Activated CD8-positive, alpha-beta T cell treated with anti-CD3 and anti-CD28 coated beads for 36 hours (primary cell): ENCODE data around the gene RNU7-1. TPM values are rescaled to one million over a fixed set of nuclear protein-coding genes. Genes with fewer than 3 reads are reported as not detected.
A peak's percentile ranks its signal among the peaks of the same experiment; 100 is the strongest.

Experiments used
- ATAC-seq: fragments of 200-7000 bp; cut with Tn5 transposase; one replicate; pipeline ENCODE4 v1.10.0; 2021; ENCODE audit warnings: mild to moderate bottlenecking, moderate library complexity
- CTCF ChIA-PET: fragments of 350-600 bp; sonication (Branson Sonifier 250); formaldehyde crosslinking; loops from one replicate; lab custom pipeline; 2021; ENCODE audit warnings: antibody characterized with exemption; lab: Charles Lee
- POLR2A ChIA-PET: fragments of 350-600 bp; sonication (Branson Sonifier 250); formaldehyde crosslinking; loops from one replicate; lab custom pipeline; 2021; ENCODE audit warnings: antibody characterized with exemption; lab: Charles Lee
- DNase-seq: peaks from one replicate; pipeline ENCODE4 v3.0.0-alpha.2; 2020
- H3K27ac Mint-ChIP-seq: one replicate; pipeline ENCODE4 v1.8.0; 2021; ENCODE audit warnings: mild to moderate bottlenecking, mixed read lengths
- H3K27me3 Mint-ChIP-seq: one replicate; pipeline ENCODE4 v1.8.0; 2021; ENCODE audit warnings: mixed read lengths
- H3K36me3 Mint-ChIP-seq: one replicate; pipeline ENCODE4 v1.8.0; 2021; ENCODE audit warnings: low read depth, mixed read lengths
- H3K4me1 Mint-ChIP-seq: one replicate; pipeline ENCODE4 v1.8.0; 2021; ENCODE audit warnings: low read depth, mixed read lengths
- H3K4me3 Mint-ChIP-seq: one replicate; pipeline ENCODE4 v1.8.0; 2021; ENCODE audit warnings: mild to moderate bottlenecking, moderate library complexity, mixed read lengths
- H3K9me3 Mint-ChIP-seq: one replicate; pipeline ENCODE4 v1.8.0; 2021; ENCODE audit warnings: mixed read lengths
- intact Hi-C: fragments of 100-400 bp; cut with micrococcal nuclease; formaldehyde crosslinking; loops from one replicate; pipeline ENCODE4 v1.10.0; 2022
- total RNA-seq, 2 experiments: library from RNA; stranded (reverse); gene quantifications; one replicate each; pipeline ENCODE4 v1.2.3, GENCODE V29; 2021
- TF ChIP-seq, protein P1 (sequence below): fragments of 200-600 bp; IDR thresholded peaks from one replicate; pipeline ENCODE4 v1.8.0; 2022; ENCODE audit warnings: antibody characterized with exemption, mild to moderate bottlenecking

RNU7-1 gene
- total RNA-seq, 2 experiments from 2014 or later = not detected

GRCh38 chr12:6970096-6970527 lies 26.5 kb downstream of the RNU7-1 start:
- ChIA-PET CTCF (interaction anchor here (2.7 kb wide), 1 partner anchor 25 kb away, joined by 28 read pairs; the partner anchor contains the start of genes C12orf57 and RNU7-1), POLR2A (interaction anchor here (0.6 to 11.2 kb wide), 4 partner anchors 12 to 29 kb away, joined by 3 to 198 read pairs (median 33); partner anchors contain the start of genes C12orf57, PTPN6 and RNU7-1)
- intact Hi-C loops = no loop called here
- Mint-ChIP-seq H3K27me3 (no peaks in the 10 kb centered on the region), H3K4me3 (peak overlapping the region; percentile 99), H3K4me1 (peaks cover 59% of the 10 kb centered on the region), H3K9me3 (no peaks in the 10 kb centered on the region), H3K27ac (peak overlapping the region; percentile 100), H3K36me3 (peaks cover 81% of the 10 kb centered on the region)
- TF ChIP-seq, protein P1, sequence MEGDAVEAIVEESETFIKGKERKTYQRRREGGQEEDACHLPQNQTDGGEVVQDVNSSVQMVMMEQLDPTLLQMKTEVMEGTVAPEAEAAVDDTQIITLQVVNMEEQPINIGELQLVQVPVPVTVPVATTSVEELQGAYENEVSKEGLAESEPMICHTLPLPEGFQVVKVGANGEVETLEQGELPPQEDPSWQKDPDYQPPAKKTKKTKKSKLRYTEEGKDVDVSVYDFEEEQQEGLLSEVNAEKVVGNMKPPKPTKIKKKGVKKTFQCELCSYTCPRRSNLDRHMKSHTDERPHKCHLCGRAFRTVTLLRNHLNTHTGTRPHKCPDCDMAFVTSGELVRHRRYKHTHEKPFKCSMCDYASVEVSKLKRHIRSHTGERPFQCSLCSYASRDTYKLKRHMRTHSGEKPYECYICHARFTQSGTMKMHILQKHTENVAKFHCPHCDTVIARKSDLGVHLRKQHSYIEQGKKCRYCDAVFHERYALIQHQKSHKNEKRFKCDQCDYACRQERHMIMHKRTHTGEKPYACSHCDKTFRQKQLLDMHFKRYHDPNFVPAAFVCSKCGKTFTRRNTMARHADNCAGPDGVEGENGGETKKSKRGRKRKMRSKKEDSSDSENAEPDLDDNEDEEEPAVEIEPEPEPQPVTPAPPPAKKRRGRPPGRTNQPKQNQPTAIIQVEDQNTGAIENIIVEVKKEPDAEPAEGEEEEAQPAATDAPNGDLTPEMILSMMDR = no peak
- DNase-seq = no peak
- peak; percentile 20 for ATAC-seq

- no peak for ATAC-seq
- no peaks in the 10 kb centered on the region for H3K9me3 Mint-ChIP-seq
- ChIA-PET CTCF (interaction anchor here (1.4 to 1.9 kb wide), 3 partner anchors 10 to 140 kb away, joined by 4 to 7 read pairs (median 6); partner anchors contain the start of gene LPCAT3), POLR2A (interaction anchor here (0.6 to 11.2 kb wide), 13 partner anchors 10 to 187 kb away, joined by 3 to 198 read pairs (median 3); partner anchors contain the start of genes C12orf57, LPCAT3 and RNU7-1)
- H3K4me3 Mint-ChIP-seq = no peak overlapping the region
- peaks cover 76% of the 10 kb centered on the region for H3K36me3 Mint-ChIP-seq
- H3K27me3 Mint-ChIP-seq = no peaks in the 10 kb centered on the region
- DNase-seq = no peak
- intact Hi-C loops = no loop called here
- TF ChIP-seq, protein P1 = no peak
- H3K4me1 Mint-ChIP-seq = peaks cover 36% of the 10 kb centered on the region
- peak overlapping the region; percentile 76 for H3K27ac Mint-ChIP-seq
These were observed 30.6 kb downstream of the RNU7-1 start for GRCh38 chr12:6974180-6974579.

DNA sequence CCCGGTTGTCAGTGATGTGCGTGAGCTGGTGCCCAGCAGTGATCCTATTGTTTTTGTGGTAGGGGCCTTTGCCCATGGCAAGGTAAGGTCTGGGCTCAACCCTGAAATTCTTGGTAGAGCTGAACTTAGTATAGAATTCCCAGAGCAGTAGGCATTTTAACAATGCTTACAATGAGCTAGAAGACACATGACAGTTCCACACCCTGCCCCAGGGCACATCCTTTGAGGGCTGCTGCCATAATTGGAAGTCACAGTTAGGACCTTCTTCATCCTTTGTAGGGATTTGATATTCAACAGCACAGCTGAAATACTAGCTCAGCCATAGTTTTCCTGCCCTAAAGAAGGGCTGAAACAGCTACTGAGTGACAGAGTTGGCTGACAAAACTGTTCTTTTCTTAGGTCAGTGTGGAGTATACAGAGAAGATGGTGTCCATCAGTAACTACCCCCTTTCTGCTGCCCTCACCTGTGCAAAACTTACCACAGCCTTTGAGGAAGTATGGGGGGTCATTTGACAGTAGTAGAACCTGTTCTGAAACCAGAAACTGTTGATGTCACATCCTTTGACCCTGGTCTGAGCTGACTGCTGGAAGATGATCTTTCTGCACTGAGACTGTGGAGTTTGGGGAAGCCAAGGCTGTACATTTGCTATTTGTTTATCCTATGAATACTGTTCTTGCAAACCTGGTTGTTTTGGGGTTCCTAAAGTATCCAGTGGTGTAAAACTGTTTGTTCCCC lies 31.8 kb downstream of the RNU7-1 start:
- Mint-ChIP-seq H3K9me3 (no peaks in the 10 kb centered on the region), H3K4me3 (no peak overlapping the region), H3K4me1 (peaks cover 34% of the 10 kb centered on the region), H3K36me3 (peaks cover 71% of the 10 kb centered on the region), H3K27ac (peak overlapping the region; percentile 76), H3K27me3 (no peaks in the 10 kb centered on the region)
- ATAC-seq (no peak), DNase-seq (no peak)
- intact Hi-C loops = no loop called here
- CTCF ChIA-PET = interaction anchor here (0.8 to 1.9 kb wide), 7 partner anchors 8 to 139 kb away, joined by 3 to 7 read pairs (median 5); partner anchors contain the start of genes C1RL and LPCAT3
- POLR2A ChIA-PET = interaction anchor here (1.5 to 11.2 kb wide), 3 partner anchors 35 to 133 kb away, joined by 4 to 198 read pairs (median 12); partner anchors contain the start of genes C12orf57, LPCAT3 and RNU7-1
- TF ChIP-seq, protein P1 = no peak

- Mint-ChIP-seq H3K36me3 (peaks cover 64% of the 10 kb centered on the region), H3K4me3 (no peak overlapping the region), H3K4me1 (peaks cover 24% of the 10 kb centered on the region), H3K9me3 (no peaks in the 10 kb centered on the region), H3K27me3 (no peaks in the 10 kb centered on the region), H3K27ac (no peak overlapping the region)
- DNase-seq (no peak), ATAC-seq (no peak)
- intact Hi-C loops = no loop called here
- POLR2A ChIA-PET = interaction anchor here (0.6 to 11.2 kb wide), 9 partner anchors 9 to 136 kb away, joined by 3 to 198 read pairs (median 3); partner anchors contain the start of genes C12orf57, LPCAT3 and RNU7-1
- CTCF ChIA-PET = interaction anchor here (0.9 to 1.3 kb wide), 2 partner anchors 41 to 53 kb away, joined by 3 to 4 read pairs; partner anchors contain the start of gene LPCAT3
- TF ChIP-seq, protein P1 = no peak
These were observed 34.0 kb downstream of the RNU7-1 start for GRCh38 chr12:6977653-6978052.
